HG03571 (cell line): ENCODE results near the gene EGR2.
A peak's percentile ranks its signal among the peaks of the same experiment; 100 is the strongest.
"Not testable (repeated sequence)": the region's sequence is repeated elsewhere in the genome, so short reads cannot be mapped to it uniquely, and the experiment has no call there.

Experiments
- ATAC-seq: cut with Tn5 transposase; IDR thresholded peaks from one replicate; pipeline ENCODE4 v1.9.1; 2021; ENCODE audit not compliant: unreplicated experiment

Gene EGR2

GRCh38 chr10:62795762-62796161, 20.4 kb downstream of the EGR2 start:
- no peak for ATAC-seq

- ATAC-seq, result no peak
These were observed 21.1 kb downstream of the EGR2 start for GRCh38 chr10:62795100-62795499.

- no peak for ATAC-seq
These were observed 21.9 kb downstream of the EGR2 start for GRCh38 chr10:62794306-62794705.

- ATAC-seq, result no peak
These were observed 23.9 kb downstream of the EGR2 start for GRCh38 chr10:62792261-62792660.

GRCh38 chr10:62790571-62790970, 25.6 kb downstream of the EGR2 start:
- no peak for ATAC-seq

GRCh38 chr10:62790019-62790555, 26.1 kb downstream of the EGR2 start:
- no peak for ATAC-seq

GRCh38 chr10:62788861-62789467, 27.2 kb downstream of the EGR2 start:
- ATAC-seq, result no peak

- ATAC-seq, result not testable (repeated sequence)
These were observed 27.9 kb downstream of the EGR2 start for GRCh38 chr10:62788285-62788684.

- ATAC-seq, result not testable (repeated sequence)
These were observed 31.6 kb downstream of the EGR2 start for GRCh38 chr10:62784537-62784936.

GRCh38 chr10:62779487-62780248, 36.5 kb downstream of the EGR2 start:
- ATAC-seq, result peak; percentile 88

GRCh38 chr10:62778125-62778524, 38.0 kb downstream of the EGR2 start:
- ATAC-seq, result no peak

GRCh38 chr10:62772186-62772974, 43.8 kb downstream of the EGR2 start:
- no peak for ATAC-seq

GRCh38 chr10:62769574-62770242, 46.5 kb downstream of the EGR2 start:
- ATAC-seq, result no peak

- ATAC-seq, result no peak
These were observed 49.8 kb downstream of the EGR2 start for GRCh38 chr10:62766386-62766785.

GRCh38 chr10:62765726-62766125, 50.4 kb downstream of the EGR2 start:
- no peak for ATAC-seq

GRCh38 chr10:62764011-62764410, 52.2 kb downstream of the EGR2 start:
- ATAC-seq, result no peak

GRCh38 chr10:62763155-62763554, 53.0 kb downstream of the EGR2 start:
- ATAC-seq, result no peak
